Measurements from ENCODE around the gene RNF144B. TPM values are rescaled to one million over a fixed set of nuclear protein-coding genes. Genes with fewer than 3 reads are reported as not detected.

RNF144B gene
- total RNA-seq, 1 experiment from 2014 or later = 2.3 TPM

GRCh38 chr6:18467741-18468502 is 80.8 kb downstream of the RNF144B start:
- H3K9ac ChIP-seq (ENCODE audit: extremely low read depth, insufficient read length, low read length) = no peak overlapping the region
- Mint-ChIP-seq H3K36me3 (ENCODE audit: insufficient read depth in 1 of 3, low read depth in 3 of 3) (no peaks in the 10 kb centered on the region), H3K4me1 (peaks cover 9% of the 10 kb centered on the region in 2 experiments), H3K27ac (no peak overlapping the region), H3K27me3 (ENCODE audit: low read depth) (no peaks in the 10 kb centered on the region), H3K4me3 (no peak overlapping the region), H3K9me3 (no peaks in the 10 kb centered on the region)
- no peak overlapping the region for H2BK12ac ChIP-seq (ENCODE audit: insufficient read length, low read depth, low read length)
- H3K23ac ChIP-seq (ENCODE audit: insufficient read length, low read depth, low read length) = no peak overlapping the region
- no peaks in the 10 kb centered on the region for H3K79me2 ChIP-seq (ENCODE audit: insufficient read depth, low read length)
- no peak for TF ChIP-seq CTCF (conservative IDR thresholded peaks at IDR 0.05)
- no peak overlapping the region for H3K18ac ChIP-seq (ENCODE audit: insufficient read length, low read depth, low read length)
- no peak overlapping the region for H3K4ac ChIP-seq (ENCODE audit: low read depth, low read length)
- H3K79me1 ChIP-seq (ENCODE audit: insufficient read depth, low read depth, low read length, poor library complexity, severe bottlenecking) = no peaks in the 10 kb centered on the region
- H2BK20ac ChIP-seq (ENCODE audit: low read depth, low read length, poor library complexity, severe bottlenecking) = no peak overlapping the region
- H2AFZ ChIP-seq (ENCODE audit: low read length) = no peak overlapping the region
- H2BK15ac ChIP-seq (ENCODE audit: low read depth, low read length) = no peak overlapping the region
- H2BK120ac ChIP-seq (ENCODE audit: low read depth, low read length, poor library complexity, severe bottlenecking) = no peak overlapping the region
- H3K4me2 ChIP-seq (ENCODE audit: insufficient read depth, insufficient read length, low read length) = no peak overlapping the region
- no peak overlapping the region for H4K91ac ChIP-seq (ENCODE audit: insufficient read length, low read depth, low read length)
- no peaks in the 10 kb centered on the region for H3K27me3 ChIP-seq (ENCODE audit: insufficient read depth, low read length)
- H3K4me1 ChIP-seq (ENCODE audit: insufficient read depth, low read length) = no peaks in the 10 kb centered on the region
- no peaks in the 10 kb centered on the region for H3K23me2 ChIP-seq (ENCODE audit: insufficient read length, low read depth, low read length, poor library complexity, severe bottlenecking)
- no peak overlapping the region for H3K27ac ChIP-seq (ENCODE audit: insufficient read length, low read depth, low read length)
- no peak overlapping the region for H3K14ac ChIP-seq (ENCODE audit: insufficient read depth, low read length)
- no CpG with 5 or more reads among the region's 5 CpGs for WGBS (ENCODE audit: extremely low coverage, insufficient read length, low lambda C conversion rate)
- no peak overlapping the region for H2AK5ac ChIP-seq (ENCODE audit: insufficient read length, low read length)
- DNase-seq = no peak
- no peaks in the 10 kb centered on the region for H4K20me1 ChIP-seq (ENCODE audit: control insufficient read depth, insufficient read depth, insufficient read length)
- no peak overlapping the region for H2BK5ac ChIP-seq (ENCODE audit: insufficient read length, low read length)
- no peak overlapping the region for H4K5ac ChIP-seq (ENCODE audit: insufficient read length, low read depth, low read length)
- H3K9me3 ChIP-seq (ENCODE audit: control insufficient read depth, low read depth, low read length) = no peaks in the 10 kb centered on the region
- H4K8ac ChIP-seq (replicated peaks; ENCODE audit: insufficient read length, low read depth, low read length) = no peak overlapping the region
- no peak overlapping the region for H3T11ph ChIP-seq (ENCODE audit: low read length)
- no peak overlapping the region for H3K56ac ChIP-seq (ENCODE audit: insufficient read length, low read depth, low read length)

Data from H9 (cell line).